HEK293 (cell line): ENCODE measurements around the gene KRTAP20-4.

ENCODE experiments used
- CTCF ChIA-PET: fragments of 350-600 bp; formaldehyde crosslinking; extraction: SDS; loops from one replicate; lab custom pipeline; 2021; ENCODE audit warnings: antibody characterized with exemption; lab: Yijun Ruan, JAX
- POLR2A ChIA-PET: fragments of 300-600 bp; formaldehyde crosslinking; extraction: SDS; loops from one replicate; lab custom pipeline; 2020; ENCODE audit warnings: antibody characterized with exemption, inconsistent platforms; lab: Yijun Ruan, JAX
- H3K27ac ChIP-seq: fragments of 200-500 bp; sonication (Bioruptor generic); 2 replicates; pipeline ENCODE4 v1.5.1; 2014; ENCODE audit warnings: low read depth, low read length, control low read depth, inconsistent platforms; ENCODE audit errors: extremely low read depth
- H3K36me3 ChIP-seq, 2 experiments: fragments of 200-500 bp in 1 of 2; sonication (Bioruptor generic) in 1 of 2; 1 replicate in 1 of 2; 2 replicates in 1 of 2; pipeline ENCODE4 v1.5.1; 2014 to 2017; ENCODE audit warnings: inconsistent platforms in 2 of 2, low read length in 2 of 2; ENCODE audit not compliant: control insufficient read depth in 2 of 2, insufficient read depth in 1 of 2
- H3K4me1 ChIP-seq: fragments of 200-500 bp; sonication (Bioruptor generic); 2 replicates; pipeline ENCODE4 v1.5.1; 2014; ENCODE audit warnings: mild to moderate bottlenecking, low read length, inconsistent platforms; ENCODE audit not compliant: control insufficient read depth, insufficient read depth
- H3K4me3 ChIP-seq: 2 replicates; pipeline ENCODE4 v1.5.1; 2011; ENCODE audit warnings: low read depth, mild to moderate bottlenecking, control low read depth, low read length, moderate library complexity
- H3K9me3 ChIP-seq: fragments of 200-500 bp; sonication (Bioruptor generic); 2 replicates; pipeline ENCODE4 v1.5.1; 2014; ENCODE audit warnings: low read depth, low read length, inconsistent platforms; ENCODE audit not compliant: control insufficient read depth, insufficient read depth
- CTCF ChIP-seq: fragments of 450-650 bp; formaldehyde crosslinking; IDR thresholded peaks from 2 replicates; pipeline ENCODE4 v1.5.1; 2016; ENCODE audit warnings: missing biosample characterization, missing genetic modification characterization
- GFI1B ChIP-seq: fragments of 450-650 bp; formaldehyde crosslinking; IDR thresholded peaks from 2 replicates; pipeline ENCODE4 v1.5.1; 2016; ENCODE audit warnings: missing biosample characterization, missing genetic modification characterization
- IKZF3 ChIP-seq: fragments of 450-650 bp; IDR thresholded peaks from 2 replicates; pipeline ENCODE4 v1.5.0; 2018; ENCODE audit warnings: missing biosample characterization, mild to moderate bottlenecking, missing genetic modification characterization, moderate library complexity
- KLF16 ChIP-seq: fragments of 450-650 bp; formaldehyde crosslinking; IDR thresholded peaks from 2 replicates; pipeline ENCODE4 v1.5.1; 2017; ENCODE audit warnings: missing biosample characterization, missing genetic modification characterization
- PRDM4 ChIP-seq: fragments of 450-650 bp; formaldehyde crosslinking; IDR thresholded peaks from 2 replicates; pipeline ENCODE4 v1.5.1; 2017; ENCODE audit warnings: missing biosample characterization, missing genetic modification characterization
- YY2 ChIP-seq: fragments of 450-650 bp; formaldehyde crosslinking; IDR thresholded peaks from 2 replicates; pipeline ENCODE4 v1.5.1; 2016; ENCODE audit warnings: missing biosample characterization, missing genetic modification characterization
- ZBTB21 ChIP-seq: fragments of 450-650 bp; formaldehyde crosslinking; IDR thresholded peaks from 2 replicates; pipeline ENCODE4 v1.5.1; 2017; ENCODE audit warnings: missing biosample characterization, missing genetic modification characterization
- ZFP37 ChIP-seq: fragments of 450-650 bp; formaldehyde crosslinking; IDR thresholded peaks from 2 replicates; pipeline ENCODE4 v1.5.1; 2016; ENCODE audit warnings: missing biosample characterization, missing genetic modification characterization
- ZNF112 ChIP-seq: fragments of 450-650 bp; formaldehyde crosslinking; IDR thresholded peaks from 2 replicates; pipeline ENCODE4 v1.5.0; 2017; ENCODE audit warnings: missing biosample characterization, missing genetic modification characterization
- ZNF157 ChIP-seq: fragments of 450-650 bp; formaldehyde crosslinking; IDR thresholded peaks from 2 replicates; pipeline ENCODE4 v1.5.1; 2016; ENCODE audit warnings: missing biosample characterization, missing genetic modification characterization
- ZNF211 ChIP-seq: fragments of 450-650 bp; formaldehyde crosslinking; IDR thresholded peaks from 2 replicates; pipeline ENCODE4 v1.5.1; 2016; ENCODE audit warnings: low read depth, missing biosample characterization, missing genetic modification characterization
- ZNF223 ChIP-seq: fragments of 450-650 bp; formaldehyde crosslinking; IDR thresholded peaks from 2 replicates; pipeline ENCODE4 v1.5.1; 2016; ENCODE audit warnings: missing biosample characterization, missing genetic modification characterization
- ZNF354C ChIP-seq: fragments of 450-650 bp; formaldehyde crosslinking; IDR thresholded peaks from 2 replicates; pipeline ENCODE4 v1.5.1; 2016; ENCODE audit warnings: missing biosample characterization, missing genetic modification characterization, low read depth, borderline replicate concordance
- ZNF404 ChIP-seq: fragments of 450-650 bp; formaldehyde crosslinking; IDR thresholded peaks from 2 replicates; pipeline ENCODE4 v1.5.1; 2017; ENCODE audit warnings: missing biosample characterization, missing genetic modification characterization
- ZNF423 ChIP-seq: fragments of 450-650 bp; formaldehyde crosslinking; IDR thresholded peaks from 2 replicates; pipeline ENCODE4 v1.5.1; 2016; ENCODE audit warnings: missing biosample characterization, missing genetic modification characterization
- ZNF433 ChIP-seq: fragments of 450-650 bp; formaldehyde crosslinking; IDR thresholded peaks from 2 replicates; pipeline ENCODE4 v1.5.1; 2016; ENCODE audit warnings: missing biosample characterization, missing genetic modification characterization, low read depth
- ZNF560 ChIP-seq: fragments of 450-650 bp; formaldehyde crosslinking; IDR thresholded peaks from 2 replicates; pipeline ENCODE4 v1.5.1; 2017; ENCODE audit warnings: missing biosample characterization, missing genetic modification characterization, borderline replicate concordance
- ZNF571 ChIP-seq: fragments of 450-650 bp; formaldehyde crosslinking; IDR thresholded peaks from 2 replicates; pipeline ENCODE4 v1.5.0; 2017; ENCODE audit warnings: missing biosample characterization, missing genetic modification characterization
- ZNF629 ChIP-seq: fragments of 450-650 bp; formaldehyde crosslinking; IDR thresholded peaks from 2 replicates; pipeline ENCODE4 v1.5.1; 2017; ENCODE audit warnings: missing biosample characterization, missing genetic modification characterization
- ZNF654 ChIP-seq: fragments of 450-650 bp; formaldehyde crosslinking; IDR thresholded peaks from 2 replicates; pipeline ENCODE4 v1.5.1; 2016; ENCODE audit warnings: low read depth, missing biosample characterization, missing genetic modification characterization
- ZNF658 ChIP-seq: fragments of 450-650 bp; formaldehyde crosslinking; IDR thresholded peaks from 2 replicates; pipeline ENCODE4; 2016; ENCODE audit warnings: missing biosample characterization, missing genetic modification characterization
- ZNF677 ChIP-seq: fragments of 450-650 bp; IDR thresholded peaks from 2 replicates; pipeline ENCODE4 v1.5.0; 2018; ENCODE audit warnings: missing biosample characterization, mild to moderate bottlenecking, missing genetic modification characterization, moderate library complexity
- ZNF768 ChIP-seq: fragments of 450-650 bp; formaldehyde crosslinking; IDR thresholded peaks from 2 replicates; pipeline ENCODE4 v1.5.1; 2018; ENCODE audit warnings: missing biosample characterization, mild to moderate bottlenecking, missing genetic modification characterization
- ZNF792 ChIP-seq: fragments of 450-650 bp; formaldehyde crosslinking; IDR thresholded peaks from 2 replicates; pipeline ENCODE4 v1.5.1; 2016; ENCODE audit warnings: missing biosample characterization, missing genetic modification characterization

Gene KRTAP20-4

GRCh38 chr21:30620522-30620921, at the start of gene KRTAP20-4:
Gene KRTAP20-4, plus strand, starts transcription at chr21:30620627.
- TF ChIP-seq IKZF3 (tag by site-specific recombination) = no peak
- no peak for TF ChIP-seq ZNF792 (tag by site-specific recombination)
- TF ChIP-seq ZNF404 (tag by site-specific recombination) = no peak
- TF ChIP-seq ZFP37 (tag by site-specific recombination) = no peak
- no peak for TF ChIP-seq ZNF223 (tag by site-specific recombination)
- no peak for TF ChIP-seq ZNF354C (tag by site-specific recombination)
- no peak for TF ChIP-seq ZNF112 (tag by site-specific recombination)
- TF ChIP-seq ZNF677 (tag by site-specific recombination) = no peak
- no peak for TF ChIP-seq ZNF629
- TF ChIP-seq ZNF571 = no peak
- TF ChIP-seq ZNF654 (tag by site-specific recombination) = no peak
- no peak for TF ChIP-seq PRDM4 (tag by site-specific recombination)
- TF ChIP-seq ZNF211 (tag by site-specific recombination) = no peak
- no peak for TF ChIP-seq ZNF433
- TF ChIP-seq ZNF157 (tag by site-specific recombination) = no peak
- no peak for TF ChIP-seq ZNF423
- TF ChIP-seq ZNF768 (tag by site-specific recombination) = no peak
- TF ChIP-seq ZBTB21 (tag by site-specific recombination) = no peak
- TF ChIP-seq ZNF658 = no peak
- TF ChIP-seq, all 188 proteins: peak for 0
- H3K4me1 ChIP-seq = no peaks in the 10 kb centered on the region
- no peak within 1 kb of the TSS for H3K27ac ChIP-seq
- ChIA-PET CTCF (no interaction called here), POLR2A (no interaction called here)
- no peaks in the 10 kb centered on the region for H3K36me3 ChIP-seq
- no peaks in the 10 kb centered on the region for H3K9me3 ChIP-seq
- no peak within 1 kb of the TSS for H3K4me3 ChIP-seq

- no peak overlapping the region for H3K4me3 ChIP-seq
- no peak overlapping the region for H3K27ac ChIP-seq
- H3K4me1 ChIP-seq = no peaks in the 10 kb centered on the region
- ChIA-PET POLR2A (no interaction called here), CTCF (interaction anchor here (0.6 kb wide), 1 partner anchor 111 kb away, joined by 3 read pairs; no protein-coding TSS in a partner anchor)
- H3K9me3 ChIP-seq = no peaks in the 10 kb centered on the region
- TF ChIP-seq ZNF560 (tag by site-specific recombination) (no peak), GFI1B (tag by site-specific recombination) (no peak), CTCF (tag by site-specific recombination) (no peak), YY2 (tag by site-specific recombination) (no peak), KLF16 (tag by site-specific recombination) (no peak)
- H3K36me3 ChIP-seq = no peaks in the 10 kb centered on the region
Measured at GRCh38 chr21:30577766-30578165, 42.7 kb upstream of the KRTAP20-4 start.
